ENCODE data around the gene PTPN5. TPM values are rescaled to one million over a fixed set of nuclear protein-coding genes. Genes with fewer than 3 reads are reported as not detected.

Gene PTPN5
- total RNA-seq, 1 experiment from 2014 or later = not detected

- Histone ChIP-seq H3K9me2 (ENCODE audit: insufficient read depth) (no peaks in the 10 kb centered on the region), H2AFZ (ENCODE audit: low read depth, low read length, poor library complexity, severe bottlenecking) (no peak overlapping the region), H3K4me1 (ENCODE audit: control insufficient read depth in 1 of 2, insufficient read depth in 2 of 2, low read length in 2 of 2) (peaks cover 19 to 25% of the 10 kb centered on the region in 2 experiments), H4K20me1 (ENCODE audit: insufficient read depth) (no peaks in the 10 kb centered on the region), H3K36me3 (ENCODE audit: control insufficient read depth in 1 of 2, insufficient read depth in 2 of 2, low read length in 2 of 2) (no peaks in the 10 kb centered on the region), H3K79me2 (ENCODE audit: insufficient read depth, low read length) (no peaks in the 10 kb centered on the region), H3K4me2 (ENCODE audit: low read length) (peak overlapping the region; percentile 94; the same call in 1 of the 2 replicates), H3K4me3 (replicated peaks in 1 of 2; ENCODE audit: low read depth in 1 of 2, low read length in 2 of 2) (no peak overlapping the region), H3K27me3 (ENCODE audit: insufficient read depth, low read length) (no peaks in the 10 kb centered on the region), H3K9ac (ENCODE audit: low read length) (no peak overlapping the region), H3K9me3 (ENCODE audit: control insufficient read depth in 1 of 2, insufficient read depth in 1 of 2, low read depth in 1 of 2, low read length in 2 of 2) (no peaks in the 10 kb centered on the region), H3K27ac (ENCODE audit: low read depth, low read length) (no peak overlapping the region)
- BruUV-seq (replicated peaks) = no TSS peak
- POLR2A ChIA-PET = no interaction called here
- no peak for ATAC-seq
- RAD21 ChIA-PET (ENCODE audit: low non-redundant PET in 1 of 2, low total read pairs in 2 of 2, uncharacterized antibody in 2 of 2, unreplicated experiment in 2 of 2) = no interaction called here
- intact Hi-C loops (cut with micrococcal nuclease) = no loop called here
- TF ChIP-seq TCF7L2 (IDR thresholded peaks at IDR 0.05; ENCODE audit: borderline replicate concordance, extremely low read depth, insufficient read depth, insufficient read length) (no peak), YY1 (IDR thresholded peaks at IDR 0.05; ENCODE audit: extremely low read depth, insufficient replicate concordance, low read depth, low read length) (no peak), SIN3A (IDR thresholded peaks at IDR 0.05; ENCODE audit: low read depth) (no peak), FOSL1 (IDR thresholded peaks at IDR 0.05; ENCODE audit: low read depth) (no peak), POLR2AphosphoS5 (IDR thresholded peaks at IDR 0.05; ENCODE audit: low read depth, low read length) (no peak), CEBPB (IDR thresholded peaks at IDR 0.05; ENCODE audit: low read depth) (no peak), ZBTB33 (IDR thresholded peaks at IDR 0.05; ENCODE audit: extremely low read depth, insufficient replicate concordance, low read length) (no peak), SRF (IDR thresholded peaks at IDR 0.05; ENCODE audit: low read depth) (no peak)
- no peak for DNase-seq (ENCODE audit: low read depth, low spot score)
- CTCF ChIA-PET = no interaction called here
These were observed 90.7 kb downstream of the PTPN5 start for GRCh38 chr11:18700872-18701271.

- TF ChIP-seq FOSL1 (IDR thresholded peaks at IDR 0.05; ENCODE audit: low read depth) (no peak), ELF1 (IDR thresholded peaks at IDR 0.05; ENCODE audit: borderline replicate concordance, low read depth) (no peak), ZBTB33 (IDR thresholded peaks at IDR 0.05; ENCODE audit: extremely low read depth, insufficient replicate concordance, low read length) (no peak), EZH2 (IDR thresholded peaks at IDR 0.05) (no peak), ATF3 (IDR thresholded peaks at IDR 0.05) (no peak), CTCF (IDR thresholded peaks at IDR 0.05 in 2 of 3, conservative IDR thresholded peaks at IDR 0.05 in 1 of 3; ENCODE audit: borderline replicate concordance in 1 of 3, insufficient read depth in 1 of 3, low read depth in 2 of 3, low read length in 2 of 3) (no peak), EZH2phosphoT487 (IDR thresholded peaks at IDR 0.05; ENCODE audit: borderline replicate concordance) (no peak)
- no peaks in the 10 kb centered on the region for H3K27me3 ChIP-seq (ENCODE audit: insufficient read depth, low read length)
- H2AFZ ChIP-seq (ENCODE audit: low read depth, low read length, poor library complexity, severe bottlenecking) = no peak overlapping the region
- no peaks in the 10 kb centered on the region for H4K20me1 ChIP-seq (ENCODE audit: insufficient read depth)
- ChIA-PET RAD21 (ENCODE audit: low non-redundant PET in 1 of 2, low total read pairs in 2 of 2, uncharacterized antibody in 2 of 2, unreplicated experiment in 2 of 2) (no interaction called here), POLR2A (interaction anchor here (1.0 kb wide), 1 partner anchor 298 kb away, joined by 3 read pairs; no protein-coding TSS in a partner anchor), CTCF (no interaction called here)
- H3K79me2 ChIP-seq (ENCODE audit: insufficient read depth, low read length) = no peaks in the 10 kb centered on the region
- H3K9me2 ChIP-seq (ENCODE audit: insufficient read depth) = no peaks in the 10 kb centered on the region
- no TSS peak for BruUV-seq (replicated peaks)
- peak; percentile 24 for ATAC-seq
- peaks cover 19 to 25% of the 10 kb centered on the region in 2 experiments for H3K4me1 ChIP-seq (ENCODE audit: control insufficient read depth in 1 of 2, insufficient read depth in 2 of 2, low read length in 2 of 2)
- intact Hi-C loops (cut with micrococcal nuclease) = no loop called here
- no peak overlapping the region for H3K4me3 ChIP-seq (replicated peaks in 1 of 2; ENCODE audit: low read depth in 1 of 2, low read length in 2 of 2)
- H3K9me3 ChIP-seq (ENCODE audit: control insufficient read depth in 1 of 2, insufficient read depth in 1 of 2, low read depth in 1 of 2, low read length in 2 of 2) = no peaks in the 10 kb centered on the region
- H3K4me2 ChIP-seq (ENCODE audit: low read length) = peak overlapping the region; percentile 94
- no peak for DNase-seq (ENCODE audit: low read depth, low spot score)
- H3K9ac ChIP-seq (ENCODE audit: low read length) = no peak overlapping the region
- H3K36me3 ChIP-seq (ENCODE audit: control insufficient read depth in 1 of 2, insufficient read depth in 2 of 2, low read length in 2 of 2) = no peaks in the 10 kb centered on the region
- H3K27ac ChIP-seq (ENCODE audit: low read depth, low read length) = no peak overlapping the region
These were observed 91.2 kb downstream of the PTPN5 start for GRCh38 chr11:18700375-18700774.
